ENCODE results near the gene SMIM35. TPM values are rescaled to one million over a fixed set of nuclear protein-coding genes. Genes with fewer than 3 reads are reported as not detected.

SMIM35 gene
- total and polyA plus RNA-seq, 2 donors (not counting 3 experiments of a cell fraction or from before 2014, with no cell fraction given): not detected

DNA sequence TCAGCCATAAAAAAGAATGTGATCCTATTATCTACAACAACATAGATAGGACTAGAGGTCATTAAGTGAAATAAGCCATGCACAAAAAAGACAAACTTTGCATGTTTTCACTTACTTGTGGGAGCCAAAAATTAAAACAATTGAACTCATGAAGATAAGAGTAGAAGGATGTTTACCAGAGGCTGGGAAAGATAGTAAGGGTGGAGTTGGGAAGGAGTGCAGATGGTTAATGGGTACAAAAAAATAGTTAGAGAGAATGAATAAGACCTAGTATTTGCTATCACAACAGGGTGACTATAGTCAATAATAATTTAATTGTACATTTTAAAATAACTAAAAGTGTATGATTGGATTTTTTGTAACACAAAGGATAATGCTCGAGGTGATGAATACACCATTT lies 127.8 kb downstream of the SMIM35 start:
- TF ChIP-seq, protein P1, sequence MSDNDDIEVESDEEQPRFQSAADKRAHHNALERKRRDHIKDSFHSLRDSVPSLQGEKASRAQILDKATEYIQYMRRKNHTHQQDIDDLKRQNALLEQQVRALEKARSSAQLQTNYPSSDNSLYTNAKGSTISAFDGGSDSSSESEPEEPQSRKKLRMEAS (IDR thresholded peaks at IDR 0.05; ENCODE audit: insufficient read depth, insufficient read length): no peak
- TF ChIP-seq POLR2AphosphoS5 (IDR thresholded peaks at IDR 0.05; ENCODE audit: insufficient read depth, low read depth, low read length): no peak
- TF ChIP-seq FOS (IDR thresholded peaks at IDR 0.05; ENCODE audit: borderline replicate concordance, insufficient read depth, low read length): no peak
- no peak for TF ChIP-seq JUN (IDR thresholded peaks at IDR 0.05; ENCODE audit: borderline replicate concordance, insufficient read depth, insufficient read length, low read depth)
- TF ChIP-seq, protein P2, sequence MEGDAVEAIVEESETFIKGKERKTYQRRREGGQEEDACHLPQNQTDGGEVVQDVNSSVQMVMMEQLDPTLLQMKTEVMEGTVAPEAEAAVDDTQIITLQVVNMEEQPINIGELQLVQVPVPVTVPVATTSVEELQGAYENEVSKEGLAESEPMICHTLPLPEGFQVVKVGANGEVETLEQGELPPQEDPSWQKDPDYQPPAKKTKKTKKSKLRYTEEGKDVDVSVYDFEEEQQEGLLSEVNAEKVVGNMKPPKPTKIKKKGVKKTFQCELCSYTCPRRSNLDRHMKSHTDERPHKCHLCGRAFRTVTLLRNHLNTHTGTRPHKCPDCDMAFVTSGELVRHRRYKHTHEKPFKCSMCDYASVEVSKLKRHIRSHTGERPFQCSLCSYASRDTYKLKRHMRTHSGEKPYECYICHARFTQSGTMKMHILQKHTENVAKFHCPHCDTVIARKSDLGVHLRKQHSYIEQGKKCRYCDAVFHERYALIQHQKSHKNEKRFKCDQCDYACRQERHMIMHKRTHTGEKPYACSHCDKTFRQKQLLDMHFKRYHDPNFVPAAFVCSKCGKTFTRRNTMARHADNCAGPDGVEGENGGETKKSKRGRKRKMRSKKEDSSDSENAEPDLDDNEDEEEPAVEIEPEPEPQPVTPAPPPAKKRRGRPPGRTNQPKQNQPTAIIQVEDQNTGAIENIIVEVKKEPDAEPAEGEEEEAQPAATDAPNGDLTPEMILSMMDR (IDR thresholded peaks at IDR 0.05; ENCODE audit: extremely low read depth in 1 of 2, insufficient read depth in 1 of 2, low read depth in 1 of 2, low read length in 2 of 2): no peak
- no peak for TF ChIP-seq GATA2 (IDR thresholded peaks at IDR 0.05; ENCODE audit: insufficient read depth, insufficient read length, low read depth, low read length)
- no peak for TF ChIP-seq EZH2 (IDR thresholded peaks at IDR 0.05; ENCODE audit: borderline replicate concordance, low read depth, low read length, severe bottlenecking)
- TF ChIP-seq MYC (IDR thresholded peaks at IDR 0.05; ENCODE audit: low read depth, low read length): no peak
- TF ChIP-seq POLR2A (IDR thresholded peaks at IDR 0.05; ENCODE audit: low read depth, low read length): no peak
- intact Hi-C loops (cut with micrococcal nuclease): no loop called here
- POLR2A ChIA-PET: no interaction called here

More for the DNA sequence above, 127.8 kb downstream of the SMIM35 start:
- no TSS peak for BruUV-seq (replicated peaks)
- Histone ChIP-seq H3K27ac (ENCODE audit: insufficient read depth, low read depth, low read length) (no peak overlapping the region), H3K4me2 (ENCODE audit: insufficient read depth, low read length) (no peak overlapping the region), H3K4me1 (ENCODE audit: control insufficient read depth, extremely low read depth, insufficient read depth, low read length) (no peaks in the 10 kb centered on the region), H3K9ac (replicated peaks; ENCODE audit: extremely low read depth, insufficient read depth, low read length) (no peak overlapping the region), H3K79me2 (ENCODE audit: control insufficient read depth, insufficient read depth, low read length) (no peaks in the 10 kb centered on the region), H3K4me3 (replicated peaks in 1 of 3; ENCODE audit: insufficient read depth in 1 of 3, low read depth in 1 of 3, low read length in 3 of 3) (no peak overlapping the region), H3K36me3 (ENCODE audit: control insufficient read depth in 2 of 2, extremely low read depth in 1 of 2, insufficient read depth in 2 of 2, low read length in 2 of 2) (no peaks in the 10 kb centered on the region), H2AFZ (ENCODE audit: low read depth, low read length) (no peak overlapping the region), H4K20me1 (replicated peaks; ENCODE audit: control insufficient read depth, extremely low read depth, insufficient read depth, low read length) (no peaks in the 10 kb centered on the region), H3K9me1 (replicated peaks; ENCODE audit: control insufficient read depth, extremely low read depth, insufficient read depth, low read length) (no peaks in the 10 kb centered on the region), H3K27me3 (ENCODE audit: control insufficient read depth in 2 of 2, insufficient read depth in 2 of 2, low read length in 2 of 2) (peaks cover 13 to 17% of the 10 kb centered on the region in 2 experiments), H3K9me3 (replicated peaks; ENCODE audit: control insufficient read depth, insufficient read depth, low read length) (no peaks in the 10 kb centered on the region)
- no peak for DNase-seq (ENCODE audit: low read depth, low spot score)
- CTCF ChIA-PET: no interaction called here
- FAIRE-seq: no peak
- dilution Hi-C loops (cut with MboI; ENCODE audit: extremely low pct_ligation_motif_present, low sequenced_read_pairs): no loop called here

Other genes with a start within 250 kb of the SMIM35 start
- gene FXYD6, start 210.3 kb downstream of the SMIM35 start, total RNA-seq: 1.9 and 8.7 TPM in 2 replicates
- gene FXYD6, start 210.3 kb downstream of the SMIM35 start, polyA plus RNA-seq: 1.4 and 2.0 TPM in 2 replicates
- gene TMPRSS13, start 157.6 kb downstream of the SMIM35 start, total RNA-seq: 0.46 TPM in 1 of 2 replicates, not detected in the other
- 0.18 and 0.22 TPM in 2 replicates for gene TMPRSS13, start 157.6 kb downstream of the SMIM35 start, polyA plus RNA-seq
- gene IL10RA, start 100.6 kb downstream of the SMIM35 start, total RNA-seq: 0.14 TPM in 1 of 2 replicates, not detected in the other
- gene IL10RA, start 100.6 kb downstream of the SMIM35 start, polyA plus RNA-seq: 0.04 and 0.11 TPM in 2 replicates
- not detected in 2 replicates for gene TMPRSS4, start 9.9 kb downstream of the SMIM35 start, total RNA-seq
- not detected in 2 replicates for gene TMPRSS4, start 9.9 kb downstream of the SMIM35 start, polyA plus RNA-seq
- 0.13 and 0.23 TPM in 2 replicates for gene SCN4B, start 65.9 kb upstream of the SMIM35 start, total RNA-seq
- gene SCN4B, start 65.9 kb upstream of the SMIM35 start, polyA plus RNA-seq: 0.05 and 0.06 TPM in 2 replicates
- not detected in 2 replicates for gene SCN2B, start 89.7 kb upstream of the SMIM35 start, total RNA-seq
- not detected in 2 replicates for gene SCN2B, start 89.7 kb upstream of the SMIM35 start, polyA plus RNA-seq
- gene JAML, start 138.0 kb upstream of the SMIM35 start, total RNA-seq: 0.35 and 0.39 TPM in 2 replicates
- gene JAML, start 138.0 kb upstream of the SMIM35 start, polyA plus RNA-seq: 0.04 TPM in 1 of 2 replicates, not detected in the other
- gene MPZL3, start 165.4 kb upstream of the SMIM35 start, total RNA-seq: 7.0 and 7.1 TPM in 2 replicates
- gene MPZL3, start 165.4 kb upstream of the SMIM35 start, polyA plus RNA-seq: 2.5 TPM in 2 replicates
- gene MPZL2, start 177.3 kb upstream of the SMIM35 start, total RNA-seq: 37.1 and 49.5 TPM in 2 replicates
- gene MPZL2, start 177.3 kb upstream of the SMIM35 start, polyA plus RNA-seq: 16.5 and 21.0 TPM in 2 replicates
- gene CD3E, start 217.8 kb upstream of the SMIM35 start, total RNA-seq: not detected in 2 replicates
- not detected in 2 replicates for gene CD3E, start 217.8 kb upstream of the SMIM35 start, polyA plus RNA-seq

Data from endothelial cell of umbilical vein (primary cell).